Endothelial cell of umbilical vein (primary cell): ENCODE measurements around the gene DGKH. TPM values are rescaled to one million over a fixed set of nuclear protein-coding genes. Genes with fewer than 3 reads are reported as not detected.

Source experiments
- BruUV-seq: library from RNA; stranded (reverse); fragments of 400-500 nt; replicated peaks from 2 replicates; lab custom pipeline; 2021; lab: Mats Ljungman, UMichigan
- CTCF ChIA-PET: fragments of 300-600, 350-600 bp; sonication (Branson Sonifier 250); formaldehyde crosslinking; loops from one replicate; lab custom pipeline; 2021; ENCODE audit warnings: antibody characterized with exemption, inconsistent platforms; lab: Charles Lee
- POLR2A ChIA-PET: fragments of 300-600, 350-600 bp; sonication (Branson Sonifier 250); formaldehyde crosslinking; loops from one replicate; lab custom pipeline; 2021; ENCODE audit warnings: antibody characterized with exemption, inconsistent platforms; lab: Charles Lee
- DNase-seq: peaks from one replicate; pipeline ENCODE4 v3.0.0-alpha.2; 2011; ENCODE audit warnings: low read depth, low spot score
- FAIRE-seq: peaks from 2 replicates; lab custom pipeline; 2011; peaks lifted over from hg19 to GRCh38; lab: Jason Lieb, UNC
- H2AFZ ChIP-seq: 2 replicates; pipeline ENCODE4 v1.6.0; 2012; ENCODE audit warnings: low read depth, low read length, control low read depth, inconsistent platforms
- H3K27ac ChIP-seq: 2 replicates; pipeline ENCODE4 v1.5.1; 2011; ENCODE audit warnings: low read depth, mild to moderate bottlenecking, control low read depth, low read length, moderate library complexity; ENCODE audit not compliant: insufficient read depth
- H3K27me3 ChIP-seq, 2 experiments: 2 replicates each; pipeline versions ENCODE4 v1.6.0 to v1.6.1; 2011; ENCODE audit warnings: low read length in 2 of 2, mixed read lengths in 1 of 2; ENCODE audit not compliant: control insufficient read depth in 2 of 2, insufficient read depth in 2 of 2
- H3K36me3 ChIP-seq, 2 experiments: 2 replicates in 1 of 2; 3 replicates in 1 of 2; pipeline ENCODE4 v1.5.1; 2011; ENCODE audit warnings: low read length in 2 of 2, mild to moderate bottlenecking in 1 of 2, moderate library complexity in 1 of 2; ENCODE audit not compliant: control insufficient read depth in 2 of 2, insufficient read depth in 2 of 2; ENCODE audit errors: extremely low read depth in 1 of 2
- H3K4me1 ChIP-seq: 3 replicates; pipeline ENCODE4 v1.5.1; 2011; ENCODE audit warnings: mild to moderate bottlenecking, low read length; ENCODE audit not compliant: control insufficient read depth, insufficient read depth; ENCODE audit errors: extremely low read depth
- H3K4me2 ChIP-seq: 2 replicates; pipeline ENCODE4 v1.6.1; 2011; ENCODE audit warnings: low read length, control low read depth, mixed read lengths; ENCODE audit not compliant: insufficient read depth
- H3K4me3 ChIP-seq, 3 experiments: fragments of 200-600 bp in 1 of 3; sonication (generic), shearing (Covaris generic) in 1 of 3; replicated peaks in 1 of 3; 2 replicates each; pipeline ENCODE4 v1.5.1; 2011 to 2016; ENCODE audit warnings: control low read depth in 3 of 3, low read length in 3 of 3, mild to moderate bottlenecking in 2 of 3, inconsistent platforms in 1 of 3, low read depth in 1 of 3, moderate library complexity in 1 of 3; ENCODE audit not compliant: insufficient read depth in 1 of 3
- H3K79me2 ChIP-seq: 2 replicates; pipeline ENCODE4 v1.6.0; 2012; ENCODE audit warnings: low read length, inconsistent platforms; ENCODE audit not compliant: control insufficient read depth, insufficient read depth
- H3K9ac ChIP-seq: replicated peaks from 2 replicates; pipeline ENCODE3; 2011; ENCODE audit warnings: low read length, control low read depth; ENCODE audit not compliant: insufficient read depth; ENCODE audit errors: extremely low read depth
- H3K9me1 ChIP-seq: replicated peaks from 3 replicates; pipeline ENCODE4 v1.6.0; 2011; ENCODE audit warnings: mild to moderate bottlenecking, low read length; ENCODE audit not compliant: control insufficient read depth, insufficient read depth; ENCODE audit errors: extremely low read depth
- H3K9me3 ChIP-seq: replicated peaks from 2 replicates; pipeline ENCODE4 v1.5.1; 2012; ENCODE audit warnings: low read length, inconsistent platforms; ENCODE audit not compliant: control insufficient read depth, insufficient read depth
- H4K20me1 ChIP-seq: replicated peaks from 2 replicates; pipeline ENCODE3; 2011; ENCODE audit warnings: mild to moderate bottlenecking, low read length; ENCODE audit not compliant: control insufficient read depth, insufficient read depth; ENCODE audit errors: extremely low read depth
- CTCF ChIP-seq, 2 donors: IDR thresholded peaks; 1 replicate in 1 of 2; 2 replicates in 1 of 2; pipeline ENCODE4 v1.5.1; 2011; ENCODE audit warnings: low read length in 2 of 2, mild to moderate bottlenecking in 2 of 2, moderate library complexity in 2 of 2, control low read depth in 1 of 2, inconsistent platforms in 1 of 2, low read depth in 1 of 2; ENCODE audit not compliant: insufficient read depth in 1 of 2; ENCODE audit errors: extremely low read depth in 1 of 2
- EZH2 ChIP-seq: IDR thresholded peaks from 2 replicates; pipeline ENCODE4 v1.6.1; 2012; ENCODE audit warnings: borderline replicate concordance, low read depth, mild to moderate bottlenecking, moderate library complexity, low read length, inconsistent platforms; ENCODE audit not compliant: severe bottlenecking
- FOS ChIP-seq: IDR thresholded peaks from 2 replicates; pipeline ENCODE4 v1.6.1; 2011; ENCODE audit warnings: mild to moderate bottlenecking, low read length, moderate library complexity, borderline replicate concordance; ENCODE audit not compliant: insufficient read depth
- GATA2 ChIP-seq: IDR thresholded peaks from 2 replicates; pipeline ENCODE4 v1.7.0; 2011; ENCODE audit warnings: low read depth, mild to moderate bottlenecking, moderate library complexity, mixed read lengths, low read length; ENCODE audit not compliant: insufficient read length, insufficient read depth
- JUN ChIP-seq: IDR thresholded peaks from 2 replicates; pipeline ENCODE4 v1.6.1; 2011; ENCODE audit warnings: borderline replicate concordance, low read depth; ENCODE audit not compliant: insufficient read length, insufficient read depth
- MAX ChIP-seq: IDR thresholded peaks from 2 replicates; pipeline ENCODE4 v1.6.1; 2011; ENCODE audit not compliant: insufficient read depth, insufficient read length
- MYC ChIP-seq: IDR thresholded peaks from one replicate; pipeline ENCODE4 v1.6.1; 2011; ENCODE audit warnings: mild to moderate bottlenecking, low read depth, low read length
- POLR2A ChIP-seq: IDR thresholded peaks from 2 replicates; pipeline ENCODE4 v1.6.1; 2012; ENCODE audit warnings: low read depth, mild to moderate bottlenecking, control low read depth, low read length
- POLR2AphosphoS5 ChIP-seq: IDR thresholded peaks from 2 replicates; pipeline ENCODE4 v1.6.1; 2012; ENCODE audit warnings: low read depth, mild to moderate bottlenecking, control low read depth, low read length, moderate library complexity; ENCODE audit not compliant: insufficient read depth
- dilution Hi-C: fragments of 300-500 bp; cut with MboI; formaldehyde crosslinking; loops from one replicate; pipeline ENCODE4 v1.15.0; 2019; ENCODE audit warnings: low sequenced_read_pairs; ENCODE audit not compliant: extremely low pct_ligation_motif_present
- intact Hi-C: fragments of 100-400 bp; cut with micrococcal nuclease; formaldehyde crosslinking; loops from one replicate; pipeline ENCODE4 v1.10.0; 2022
- polyA plus RNA-seq, 4 experiments: library from polyadenylated mRNA; depleted of rRNA in 3 of 4; stranded (reverse) in 3 of 4; unstranded in 1 of 4; fragments of >200 nt; gene quantifications; 2 replicates each; pipeline versions ENCODE4 v1.2.1 to v1.2.3, GENCODE V29; 2011 to 2012; ENCODE audit warnings: missing spikeins in 1 of 4
- total RNA-seq: library from RNA; stranded (reverse); gene quantifications from 2 replicates; pipeline ENCODE4 v1.2.3, GENCODE V29; 2021

DGKH gene
- total and polyA plus RNA-seq, 2 donors (not counting 3 experiments of a cell fraction or from before 2014, with no cell fraction given) = 4.1 to 30.1 TPM

- FAIRE-seq = no peak
- DNase-seq = no peak
- CTCF ChIA-PET = no interaction called here
- POLR2A ChIA-PET = no interaction called here
- H3K9me1 ChIP-seq = no peaks in the 10 kb centered on the region
- peaks cover 4% of the 10 kb centered on the region for H3K4me1 ChIP-seq
- H2AFZ ChIP-seq = no peak overlapping the region
- TF ChIP-seq MAX (no peak), FOS (no peak), CTCF (IDR thresholded peaks at IDR 0.05; ENCODE audit: extremely low read depth in 1 of 2, insufficient read depth in 1 of 2, low read depth in 1 of 2, low read length in 2 of 2) (no peak), MYC (no peak), POLR2AphosphoS5 (no peak), JUN (no peak), EZH2 (no peak), POLR2A (no peak), GATA2 (no peak)
- intact Hi-C loops (no loop called here), dilution Hi-C loops (no loop called here)
- H3K79me2 ChIP-seq = peaks cover 2% of the 10 kb centered on the region
- H3K4me2 ChIP-seq = no peak overlapping the region
- no peaks in the 10 kb centered on the region for H3K9me3 ChIP-seq
- no peaks in the 10 kb centered on the region for H3K36me3 ChIP-seq
- no peaks in the 10 kb centered on the region for H4K20me1 ChIP-seq
- H3K27ac ChIP-seq = no peak overlapping the region
- BruUV-seq = no TSS peak
- no peak overlapping the region for H3K4me3 ChIP-seq
- H3K9ac ChIP-seq = no peak overlapping the region
- H3K27me3 ChIP-seq = no peaks in the 10 kb centered on the region
Observed at GRCh38 chr13:42035905-42036521, 12.4 kb upstream of the DGKH start.
